ENCODE results near the gene ANAPC7. TPM values are rescaled to one million over a fixed set of nuclear protein-coding genes. Genes with fewer than 3 reads are reported as not detected.

The ANAPC7 gene
- total and polyA plus RNA-seq, 9 of the 15 experiments (the other 6 are each of a cell fraction or from before 2014, with no cell fraction given), result 46.7 to 158 (median 109) TPM

DNA sequence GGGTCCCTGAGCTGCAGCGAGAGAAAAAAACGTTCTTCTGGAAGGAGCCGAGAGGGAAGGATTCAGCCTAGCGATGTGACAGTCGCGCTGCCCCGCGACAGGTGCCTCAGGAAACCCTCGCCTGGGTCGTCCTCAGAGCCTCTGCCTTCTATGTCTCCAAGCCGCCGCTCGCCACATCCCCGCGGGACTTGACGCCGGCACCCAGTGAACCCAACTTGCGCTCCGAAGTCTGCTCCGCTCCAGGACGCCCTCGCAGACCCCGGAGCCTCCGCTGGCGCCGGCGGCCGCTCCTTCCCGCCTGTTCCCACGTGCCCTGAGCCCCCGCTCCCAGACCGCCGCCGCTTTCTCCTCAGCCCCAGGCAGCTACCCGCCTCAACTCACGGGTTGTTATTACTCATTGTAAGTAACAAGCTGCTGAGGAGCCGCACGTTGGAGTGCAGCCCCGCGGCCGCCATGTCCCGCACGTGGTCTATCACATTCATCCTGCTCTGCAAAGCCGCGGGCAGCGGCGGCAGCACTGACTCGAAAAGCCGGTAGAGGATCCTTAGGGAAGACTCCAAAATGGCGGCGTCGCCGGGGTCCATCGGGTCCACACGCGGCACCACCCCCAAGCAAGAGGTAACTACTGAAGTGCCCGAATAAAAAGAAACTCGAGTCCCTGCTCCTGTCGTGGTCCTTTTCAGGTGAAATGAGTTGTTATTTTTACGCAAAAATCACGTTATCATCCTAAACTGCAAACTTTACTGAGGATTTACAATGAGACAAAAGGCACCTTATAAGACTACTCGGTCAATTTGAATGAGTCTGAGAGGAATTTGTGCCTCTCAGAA lies at the start of gene ANAPC7 (continued):
- TF ChIP-seq FOXK2 (conservative IDR thresholded peaks at IDR 0.05 in 1 of 2, IDR thresholded peaks at IDR 0.05 in 1 of 2; ENCODE audit: low read depth in 2 of 2), result peak; percentile 11 to 18; a peak in 1 of 4 replicates
- TF ChIP-seq, protein P1, sequence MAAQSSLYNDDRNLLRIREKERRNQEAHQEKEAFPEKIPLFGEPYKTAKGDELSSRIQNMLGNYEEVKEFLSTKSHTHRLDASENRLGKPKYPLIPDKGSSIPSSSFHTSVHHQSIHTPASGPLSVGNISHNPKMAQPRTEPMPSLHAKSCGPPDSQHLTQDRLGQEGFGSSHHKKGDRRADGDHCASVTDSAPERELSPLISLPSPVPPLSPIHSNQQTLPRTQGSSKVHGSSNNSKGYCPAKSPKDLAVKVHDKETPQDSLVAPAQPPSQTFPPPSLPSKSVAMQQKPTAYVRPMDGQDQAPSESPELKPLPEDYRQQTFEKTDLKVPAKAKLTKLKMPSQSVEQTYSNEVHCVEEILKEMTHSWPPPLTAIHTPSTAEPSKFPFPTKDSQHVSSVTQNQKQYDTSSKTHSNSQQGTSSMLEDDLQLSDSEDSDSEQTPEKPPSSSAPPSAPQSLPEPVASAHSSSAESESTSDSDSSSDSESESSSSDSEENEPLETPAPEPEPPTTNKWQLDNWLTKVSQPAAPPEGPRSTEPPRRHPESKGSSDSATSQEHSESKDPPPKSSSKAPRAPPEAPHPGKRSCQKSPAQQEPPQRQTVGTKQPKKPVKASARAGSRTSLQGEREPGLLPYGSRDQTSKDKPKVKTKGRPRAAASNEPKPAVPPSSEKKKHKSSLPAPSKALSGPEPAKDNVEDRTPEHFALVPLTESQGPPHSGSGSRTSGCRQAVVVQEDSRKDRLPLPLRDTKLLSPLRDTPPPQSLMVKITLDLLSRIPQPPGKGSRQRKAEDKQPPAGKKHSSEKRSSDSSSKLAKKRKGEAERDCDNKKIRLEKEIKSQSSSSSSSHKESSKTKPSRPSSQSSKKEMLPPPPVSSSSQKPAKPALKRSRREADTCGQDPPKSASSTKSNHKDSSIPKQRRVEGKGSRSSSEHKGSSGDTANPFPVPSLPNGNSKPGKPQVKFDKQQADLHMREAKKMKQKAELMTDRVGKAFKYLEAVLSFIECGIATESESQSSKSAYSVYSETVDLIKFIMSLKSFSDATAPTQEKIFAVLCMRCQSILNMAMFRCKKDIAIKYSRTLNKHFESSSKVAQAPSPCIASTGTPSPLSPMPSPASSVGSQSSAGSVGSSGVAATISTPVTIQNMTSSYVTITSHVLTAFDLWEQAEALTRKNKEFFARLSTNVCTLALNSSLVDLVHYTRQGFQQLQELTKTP (IDR thresholded peaks at IDR 0.05; ENCODE audit: low read depth in 1 of 2, partially characterized antibody in 2 of 2), result peak in 1 of 2 experiments; percentile 22
- TF ChIP-seq L3MBTL2 (IDR thresholded peaks at IDR 0.05), result peak; percentile 89
- TF ChIP-seq PHF21A (IDR thresholded peaks at IDR 0.05; ENCODE audit: borderline replicate concordance, low read depth), result no peak
- peak in 1 of 2 experiments; percentile 80; a peak in 2 of 4 replicates for TF ChIP-seq TEAD1 (CRISPR knock-in tag; IDR thresholded peaks at IDR 0.05)
- TF ChIP-seq TAF7 (tag; IDR thresholded peaks at IDR 0.05), result peak; percentile 63
- TF ChIP-seq CBX1 (IDR thresholded peaks at IDR 0.05; ENCODE audit: low read depth), result peak; percentile 55; the same call in 1 of the 2 replicates
- TF ChIP-seq TAF1 (IDR thresholded peaks at IDR 0.05; ENCODE audit: control insufficient read depth, extremely low read depth, insufficient read depth, low read length, severe bottlenecking), result peak; percentile 89
- TF ChIP-seq E2F6 (IDR thresholded peaks at IDR 0.05; ENCODE audit: borderline replicate concordance in 1 of 2, extremely low read depth in 1 of 2, insufficient read depth in 1 of 2, insufficient read length in 1 of 2, low read depth in 1 of 2, low read length in 1 of 2, poor library complexity in 1 of 2, severe bottlenecking in 1 of 2), result peak; percentile 87 to 94
- peak; percentile 71 for TF ChIP-seq TAF9B (IDR thresholded peaks at IDR 0.05; ENCODE audit: partially characterized antibody)
- 0 out of 2 replicates have a peak, but pooled peaks have one; percentile 31 for TF ChIP-seq ZNF766 (CRISPR knock-in tag; conservative IDR thresholded peaks at IDR 0.05)
- TF ChIP-seq USF2 (CRISPR knock-in tag; IDR thresholded peaks at IDR 0.05), result peak; percentile 65
- TF ChIP-seq CTCF (IDR thresholded peaks at IDR 0.05 in 2 of 3, conservative IDR thresholded peaks at IDR 0.05 in 1 of 3; ENCODE audit: insufficient read depth in 2 of 3, low read depth in 1 of 3, low read length in 3 of 3), result peak in 2 of 3 experiments; percentile 28 to 41; a peak in 3 of 6 replicates
- no peak for TF ChIP-seq NONO (IDR thresholded peaks at IDR 0.05; ENCODE audit: low read depth in 2 of 2, low read length in 1 of 2)
